Astrocyte of the spinal cord (primary cell): ENCODE data around the gene EFCAB8.

Experiments used
- DNase-seq: peaks from one replicate; pipeline ENCODE4 v3.0.0; 2011; ENCODE audit warnings: low read depth, low spot score
- H3K4me3 ChIP-seq: 2 replicates; pipeline ENCODE4 v1.5.1; 2011; ENCODE audit warnings: low read depth, mild to moderate bottlenecking, low read length, moderate library complexity
- in situ Hi-C: cut with HindIII; loops from 2 replicates; pipeline ENCODE4 v1.10.0; 2017; ENCODE audit warnings: low sequenced_read_pairs
- TF ChIP-seq, protein P1 (sequence below): IDR thresholded peaks from 2 replicates; pipeline ENCODE4 v1.5.1; 2012; ENCODE audit warnings: low read depth, mild to moderate bottlenecking, low read length, inconsistent platforms

The EFCAB8 gene

GRCh38 chr20:32963176-32963575, 104.5 kb downstream of the EFCAB8 start:
- in situ Hi-C loops, result no loop called here
- DNase-seq, result no peak
- no peak overlapping the region for H3K4me3 ChIP-seq
- TF ChIP-seq, protein P1, sequence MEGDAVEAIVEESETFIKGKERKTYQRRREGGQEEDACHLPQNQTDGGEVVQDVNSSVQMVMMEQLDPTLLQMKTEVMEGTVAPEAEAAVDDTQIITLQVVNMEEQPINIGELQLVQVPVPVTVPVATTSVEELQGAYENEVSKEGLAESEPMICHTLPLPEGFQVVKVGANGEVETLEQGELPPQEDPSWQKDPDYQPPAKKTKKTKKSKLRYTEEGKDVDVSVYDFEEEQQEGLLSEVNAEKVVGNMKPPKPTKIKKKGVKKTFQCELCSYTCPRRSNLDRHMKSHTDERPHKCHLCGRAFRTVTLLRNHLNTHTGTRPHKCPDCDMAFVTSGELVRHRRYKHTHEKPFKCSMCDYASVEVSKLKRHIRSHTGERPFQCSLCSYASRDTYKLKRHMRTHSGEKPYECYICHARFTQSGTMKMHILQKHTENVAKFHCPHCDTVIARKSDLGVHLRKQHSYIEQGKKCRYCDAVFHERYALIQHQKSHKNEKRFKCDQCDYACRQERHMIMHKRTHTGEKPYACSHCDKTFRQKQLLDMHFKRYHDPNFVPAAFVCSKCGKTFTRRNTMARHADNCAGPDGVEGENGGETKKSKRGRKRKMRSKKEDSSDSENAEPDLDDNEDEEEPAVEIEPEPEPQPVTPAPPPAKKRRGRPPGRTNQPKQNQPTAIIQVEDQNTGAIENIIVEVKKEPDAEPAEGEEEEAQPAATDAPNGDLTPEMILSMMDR, result no peak

- no peak overlapping the region for H3K4me3 ChIP-seq
- in situ Hi-C loops, result no loop called here
- TF ChIP-seq, protein P1, result no peak
- no peak for DNase-seq
Observed at GRCh38 chr20:32964575-32964974, 105.9 kb downstream of the EFCAB8 start.

DNA sequence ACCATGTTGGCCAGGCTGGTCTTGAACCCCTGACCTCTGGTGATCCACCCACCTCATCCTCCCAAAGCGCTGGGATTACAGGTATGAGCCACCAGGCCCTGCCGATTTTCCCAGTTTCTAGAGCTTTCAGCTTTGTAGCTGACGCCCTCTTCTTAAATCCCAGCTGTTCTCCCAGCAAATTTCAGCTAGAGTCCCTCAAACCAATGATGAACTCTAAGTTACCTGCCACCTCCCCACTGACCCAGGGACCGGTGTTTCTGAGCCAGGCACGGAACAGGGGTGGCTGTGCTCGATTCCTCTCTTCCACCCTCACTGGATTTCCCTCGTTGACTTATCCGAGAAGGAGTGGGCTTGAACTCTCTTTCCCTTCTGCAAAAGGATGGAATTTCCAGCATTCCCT, 106.4 kb downstream of the EFCAB8 start:
- in situ Hi-C loops, result no loop called here

DNA sequence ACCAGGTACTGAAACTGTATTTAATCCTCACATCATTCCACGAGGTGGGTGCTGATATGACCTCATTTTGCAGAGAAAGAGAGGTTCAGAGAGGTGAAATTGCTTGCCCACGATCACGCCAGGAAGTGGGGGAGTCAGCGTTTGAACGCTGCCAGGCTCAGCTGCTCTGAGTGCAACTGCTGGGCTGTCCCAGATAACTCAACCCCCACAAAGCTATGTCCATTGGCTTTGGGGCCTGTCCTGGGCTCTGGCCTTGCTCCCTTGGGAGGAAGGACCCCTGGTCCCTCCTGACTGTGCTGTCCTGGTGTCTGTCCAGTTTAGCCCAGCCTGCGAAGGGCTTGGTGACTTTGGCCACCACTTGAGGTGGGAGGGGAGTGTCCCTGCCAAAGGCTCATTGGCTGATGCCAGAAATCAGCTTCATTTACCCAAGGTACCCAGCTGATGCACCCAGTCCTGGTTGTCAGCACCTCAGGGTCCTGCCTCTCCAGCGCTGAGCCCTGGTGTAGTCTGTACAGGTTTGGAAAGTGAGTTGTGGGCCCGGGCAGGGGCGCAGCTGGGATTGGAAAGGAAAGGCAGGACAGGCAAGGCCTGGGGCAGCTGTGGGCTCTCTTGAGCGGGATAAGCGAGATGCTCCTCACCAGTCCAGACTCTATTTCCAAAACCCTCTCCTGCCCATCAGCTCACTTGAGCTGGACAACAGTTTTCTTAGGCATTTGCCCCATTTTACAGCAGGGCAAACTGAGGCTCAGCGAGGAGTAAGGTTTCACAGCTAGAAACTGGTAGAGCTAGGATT, 107.1 kb downstream of the EFCAB8 start:
- TF ChIP-seq, protein P1, result no peak

More for the DNA sequence above, 106.4 kb downstream of the EFCAB8 start:
- DNase-seq, result no peak
- no peak overlapping the region for H3K4me3 ChIP-seq
- TF ChIP-seq, protein P1, result no peak

GRCh38 chr20:32966382-32966781, 107.7 kb downstream of the EFCAB8 start:
- TF ChIP-seq, protein P1, result no peak
- in situ Hi-C loops, result no loop called here
- DNase-seq, result no peak
- no peak overlapping the region for H3K4me3 ChIP-seq

More for the DNA sequence above, 107.1 kb downstream of the EFCAB8 start:
- in situ Hi-C loops, result no loop called here
- DNase-seq, result no peak
- H3K4me3 ChIP-seq, result no peak overlapping the region

GRCh38 chr20:32966881-32967781, 108.4 kb downstream of the EFCAB8 start:
- DNase-seq, result no peak
- in situ Hi-C loops, result no loop called here
- H3K4me3 ChIP-seq, result no peak overlapping the region

More at GRCh38 chr20:32966881-32967781, 108.4 kb downstream of the EFCAB8 start:
- TF ChIP-seq, protein P1, result no peak
